ENCODE results near the gene SF1. TPM values are rescaled to one million over a fixed set of nuclear protein-coding genes. Genes with fewer than 3 reads are reported as not detected.

SF1 gene
- total and polyA plus RNA-seq, 9 of the 15 experiments (the other 6 are each of a cell fraction or from before 2014, with no cell fraction given) = 13.1 to 334 (median 111) TPM

DNA sequence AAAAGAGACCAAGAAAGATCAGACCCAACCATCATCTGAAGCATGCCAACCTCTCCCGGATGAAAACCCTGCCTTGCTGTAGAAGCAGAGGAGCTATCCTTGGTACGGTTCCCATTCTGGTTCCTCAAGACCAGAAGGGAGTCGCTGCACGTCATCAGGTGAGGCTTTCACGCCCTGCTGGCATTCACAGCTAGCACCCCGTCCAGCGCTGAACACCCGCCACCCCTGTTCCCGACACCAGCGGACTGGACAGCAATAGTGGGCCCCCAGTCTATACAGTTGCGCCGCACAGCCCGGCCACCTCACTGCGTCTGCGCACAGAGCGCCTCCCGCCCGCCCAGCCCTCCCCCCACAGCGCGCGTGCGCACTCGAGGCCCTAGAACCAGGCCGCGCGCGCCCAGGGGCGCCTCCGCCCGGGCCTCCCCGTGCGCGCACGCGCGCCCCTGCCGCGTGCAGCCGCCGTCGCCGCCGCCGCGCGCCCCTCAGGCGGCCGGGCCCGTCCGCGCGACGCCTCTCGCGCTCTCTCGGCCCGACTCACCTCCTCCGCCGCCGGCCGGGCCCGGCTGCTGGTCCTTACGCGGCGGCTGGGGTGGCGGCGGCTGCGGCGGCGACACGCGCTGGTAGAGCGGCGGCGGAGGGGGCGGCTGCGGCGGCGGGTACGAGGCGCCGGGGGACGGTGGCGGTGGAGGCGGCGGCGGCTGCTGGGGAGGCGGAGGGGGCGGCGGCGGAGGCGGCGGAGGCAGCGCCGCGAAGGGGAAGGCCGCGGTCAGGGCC is 706 bp downstream of the SF1 start (continued):
- TF ChIP-seq, protein P1, sequence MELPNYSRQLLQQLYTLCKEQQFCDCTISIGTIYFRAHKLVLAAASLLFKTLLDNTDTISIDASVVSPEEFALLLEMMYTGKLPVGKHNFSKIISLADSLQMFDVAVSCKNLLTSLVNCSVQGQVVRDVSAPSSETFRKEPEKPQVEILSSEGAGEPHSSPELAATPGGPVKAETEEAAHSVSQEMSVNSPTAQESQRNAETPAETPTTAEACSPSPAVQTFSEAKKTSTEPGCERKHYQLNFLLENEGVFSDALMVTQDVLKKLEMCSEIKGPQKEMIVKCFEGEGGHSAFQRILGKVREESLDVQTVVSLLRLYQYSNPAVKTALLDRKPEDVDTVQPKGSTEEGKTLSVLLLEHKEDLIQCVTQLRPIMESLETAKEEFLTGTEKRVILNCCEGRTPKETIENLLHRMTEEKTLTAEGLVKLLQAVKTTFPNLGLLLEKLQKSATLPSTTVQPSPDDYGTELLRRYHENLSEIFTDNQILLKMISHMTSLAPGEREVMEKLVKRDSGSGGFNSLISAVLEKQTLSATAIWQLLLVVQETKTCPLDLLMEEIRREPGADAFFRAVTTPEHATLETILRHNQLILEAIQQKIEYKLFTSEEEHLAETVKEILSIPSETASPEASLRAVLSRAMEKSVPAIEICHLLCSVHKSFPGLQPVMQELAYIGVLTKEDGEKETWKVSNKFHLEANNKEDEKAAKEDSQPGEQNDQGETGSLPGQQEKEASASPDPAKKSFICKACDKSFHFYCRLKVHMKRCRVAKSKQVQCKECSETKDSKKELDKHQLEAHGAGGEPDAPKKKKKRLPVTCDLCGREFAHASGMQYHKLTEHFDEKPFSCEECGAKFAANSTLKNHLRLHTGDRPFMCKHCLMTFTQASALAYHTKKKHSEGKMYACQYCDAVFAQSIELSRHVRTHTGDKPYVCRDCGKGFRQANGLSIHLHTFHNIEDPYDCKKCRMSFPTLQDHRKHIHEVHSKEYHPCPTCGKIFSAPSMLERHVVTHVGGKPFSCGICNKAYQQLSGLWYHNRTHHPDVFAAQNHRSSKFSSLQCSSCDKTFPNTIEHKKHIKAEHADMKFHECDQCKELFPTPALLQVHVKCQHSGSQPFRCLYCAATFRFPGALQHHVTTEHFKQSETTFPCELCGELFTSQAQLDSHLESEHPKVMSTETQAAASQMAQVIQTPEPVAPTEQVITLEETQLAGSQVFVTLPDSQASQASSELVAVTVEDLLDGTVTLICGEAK (IDR thresholded peaks at IDR 0.05) = peak; percentile 53; the same call in 1 of the 2 replicates
- TF ChIP-seq, protein P1 (CRISPR knock-in tag; IDR thresholded peaks at IDR 0.05) = no peak
- TF ChIP-seq FOSL1 (tag; conservative IDR thresholded peaks at IDR 0.05) (peak; percentile 23; the same call in 1 of the 2 replicates), BDP1 (IDR thresholded peaks at IDR 0.05; ENCODE audit: insufficient read depth, insufficient read length) (no peak), CREB1 (IDR thresholded peaks at IDR 0.05) (no peak), CREB1 (CRISPR knock-in tag; IDR thresholded peaks at IDR 0.05) (peak; percentile 36; the same call in 1 of the 2 replicates), RBFOX2 (IDR thresholded peaks at IDR 0.05; ENCODE audit: low read depth, low read length) (peak; percentile 53), TAF1 (IDR thresholded peaks at IDR 0.05; ENCODE audit: control insufficient read depth, extremely low read depth, insufficient read depth, low read length, severe bottlenecking) (peak; percentile 18), RBM22 (IDR thresholded peaks at IDR 0.05; ENCODE audit: low read depth, low read length, poor library complexity, severe bottlenecking) (peak; percentile 43), ZNF766 (CRISPR knock-in tag; conservative IDR thresholded peaks at IDR 0.05) (peak; percentile 55; the same call in 1 of the 2 replicates), MTF1 (CRISPR knock-in tag; IDR thresholded peaks at IDR 0.05; ENCODE audit: borderline replicate concordance) (no peak), NRF1 (conservative IDR thresholded peaks at IDR 0.05 in 1 of 2, IDR thresholded peaks at IDR 0.05 in 1 of 2) (peak; percentile 92 to 93), HDAC1 (IDR thresholded peaks at IDR 0.05) (peak in 1 of 2 experiments; percentile 62; a peak in 1 of 4 replicates), FOXP1 (CRISPR knock-in tag; IDR thresholded peaks at IDR 0.05) (0 out of 2 replicates have a peak, but pooled peaks have one; percentile 45)
- TF ChIP-seq, protein P2, sequence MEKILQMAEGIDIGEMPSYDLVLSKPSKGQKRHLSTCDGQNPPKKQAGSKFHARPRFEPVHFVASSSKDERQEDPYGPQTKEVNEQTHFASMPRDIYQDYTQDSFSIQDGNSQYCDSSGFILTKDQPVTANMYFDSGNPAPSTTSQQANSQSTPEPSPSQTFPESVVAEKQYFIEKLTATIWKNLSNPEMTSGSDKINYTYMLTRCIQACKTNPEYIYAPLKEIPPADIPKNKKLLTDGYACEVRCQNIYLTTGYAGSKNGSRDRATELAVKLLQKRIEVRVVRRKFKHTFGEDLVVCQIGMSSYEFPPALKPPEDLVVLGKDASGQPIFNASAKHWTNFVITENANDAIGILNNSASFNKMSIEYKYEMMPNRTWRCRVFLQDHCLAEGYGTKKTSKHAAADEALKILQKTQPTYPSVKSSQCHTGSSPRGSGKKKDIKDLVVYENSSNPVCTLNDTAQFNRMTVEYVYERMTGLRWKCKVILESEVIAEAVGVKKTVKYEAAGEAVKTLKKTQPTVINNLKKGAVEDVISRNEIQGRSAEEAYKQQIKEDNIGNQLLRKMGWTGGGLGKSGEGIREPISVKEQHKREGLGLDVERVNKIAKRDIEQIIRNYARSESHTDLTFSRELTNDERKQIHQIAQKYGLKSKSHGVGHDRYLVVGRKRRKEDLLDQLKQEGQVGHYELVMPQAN (IDR thresholded peaks at IDR 0.05; ENCODE audit: borderline replicate concordance) = peak; percentile 73

All from K562 (cell line).